ENCODE data around the gene PDE7B.

Gene PDE7B

DNA sequence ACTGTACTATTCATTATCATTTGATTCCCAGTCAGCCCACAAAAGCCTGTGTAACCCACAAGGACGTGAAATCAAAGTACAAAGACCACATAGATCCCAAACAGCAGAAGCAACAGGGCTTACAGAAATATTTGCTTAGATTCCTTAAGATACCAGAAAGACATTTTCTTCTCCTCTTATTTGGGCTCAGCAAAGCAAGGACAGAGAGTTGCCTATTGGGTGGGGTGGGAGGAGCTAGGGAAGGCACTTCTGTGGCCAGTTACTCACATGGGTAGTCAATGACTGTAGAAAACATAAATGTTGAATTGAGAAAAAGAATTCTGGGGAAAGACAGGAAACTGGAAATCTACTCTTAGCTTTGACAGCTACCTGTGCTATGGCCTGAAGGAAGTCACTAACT lies 19.8 kb downstream of the PDE7B start:
- no peaks in the 10 kb centered on the region for H4K20me1 ChIP-seq (ENCODE audit: insufficient read depth, low read length)
- H3K9ac ChIP-seq (ENCODE audit: low read length), result no peak overlapping the region
- no peak overlapping the region for H3K4me3 ChIP-seq (ENCODE audit: low read depth, low read length, poor library complexity, severe bottlenecking)
- H3K9me2 ChIP-seq (ENCODE audit: low read depth, low read length), result no peaks in the 10 kb centered on the region
- no peak overlapping the region for H2AFZ ChIP-seq (ENCODE audit: low read length)
- H3K9me3 ChIP-seq (ENCODE audit: low read length), result no peaks in the 10 kb centered on the region
- no peaks in the 10 kb centered on the region for H3K4me1 ChIP-seq (ENCODE audit: insufficient read depth, low read length, severe bottlenecking)
- no peak overlapping the region for H3K27ac ChIP-seq (ENCODE audit: low read depth, low read length, poor library complexity, severe bottlenecking)
- no peaks in the 10 kb centered on the region for H3K36me3 ChIP-seq (ENCODE audit: insufficient read depth, low read length)
- no peak overlapping the region for H3K4me2 ChIP-seq (ENCODE audit: low read length)
- no peaks in the 10 kb centered on the region for H3K79me2 ChIP-seq (ENCODE audit: insufficient read depth, low read length)
- H3K27me3 ChIP-seq (ENCODE audit: insufficient read depth, low read length), result no peaks in the 10 kb centered on the region
- H3F3A ChIP-seq (ENCODE audit: insufficient read depth, low read length), result no peaks in the 10 kb centered on the region
- no peak for TF ChIP-seq EZH2 (IDR thresholded peaks at IDR 0.05; ENCODE audit: borderline replicate concordance, low read length)
- TF ChIP-seq, protein P1, sequence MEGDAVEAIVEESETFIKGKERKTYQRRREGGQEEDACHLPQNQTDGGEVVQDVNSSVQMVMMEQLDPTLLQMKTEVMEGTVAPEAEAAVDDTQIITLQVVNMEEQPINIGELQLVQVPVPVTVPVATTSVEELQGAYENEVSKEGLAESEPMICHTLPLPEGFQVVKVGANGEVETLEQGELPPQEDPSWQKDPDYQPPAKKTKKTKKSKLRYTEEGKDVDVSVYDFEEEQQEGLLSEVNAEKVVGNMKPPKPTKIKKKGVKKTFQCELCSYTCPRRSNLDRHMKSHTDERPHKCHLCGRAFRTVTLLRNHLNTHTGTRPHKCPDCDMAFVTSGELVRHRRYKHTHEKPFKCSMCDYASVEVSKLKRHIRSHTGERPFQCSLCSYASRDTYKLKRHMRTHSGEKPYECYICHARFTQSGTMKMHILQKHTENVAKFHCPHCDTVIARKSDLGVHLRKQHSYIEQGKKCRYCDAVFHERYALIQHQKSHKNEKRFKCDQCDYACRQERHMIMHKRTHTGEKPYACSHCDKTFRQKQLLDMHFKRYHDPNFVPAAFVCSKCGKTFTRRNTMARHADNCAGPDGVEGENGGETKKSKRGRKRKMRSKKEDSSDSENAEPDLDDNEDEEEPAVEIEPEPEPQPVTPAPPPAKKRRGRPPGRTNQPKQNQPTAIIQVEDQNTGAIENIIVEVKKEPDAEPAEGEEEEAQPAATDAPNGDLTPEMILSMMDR (IDR thresholded peaks at IDR 0.05; ENCODE audit: low read length), result no peak

DNA sequence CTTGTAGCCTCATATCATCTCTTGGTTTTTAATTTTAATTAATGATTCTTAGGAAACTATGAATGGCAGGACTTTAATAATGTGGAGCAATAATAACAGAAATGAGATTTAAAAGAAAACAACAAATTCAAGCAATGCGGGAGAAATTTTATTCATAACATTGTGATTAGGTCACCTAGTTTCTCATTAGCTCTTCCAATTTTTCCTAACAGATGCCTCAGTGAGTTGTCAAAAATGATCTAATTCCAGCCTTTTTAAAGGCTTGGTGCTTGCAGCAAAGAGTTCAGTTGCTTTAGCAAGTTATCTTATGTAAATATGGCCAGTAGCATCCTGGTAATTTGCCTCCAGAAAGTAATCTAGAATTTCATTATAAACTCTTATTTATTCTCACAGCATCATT lies 20.4 kb downstream of the PDE7B start:
- no peaks in the 10 kb centered on the region for H3K9me3 ChIP-seq (ENCODE audit: low read length)
- H2AFZ ChIP-seq (ENCODE audit: low read length), result no peak overlapping the region
- H4K20me1 ChIP-seq (ENCODE audit: insufficient read depth, low read length), result no peaks in the 10 kb centered on the region
- H3K9me2 ChIP-seq (ENCODE audit: low read depth, low read length), result no peaks in the 10 kb centered on the region
- TF ChIP-seq, protein P1 (IDR thresholded peaks at IDR 0.05; ENCODE audit: low read length), result no peak
- TF ChIP-seq EZH2 (IDR thresholded peaks at IDR 0.05; ENCODE audit: borderline replicate concordance, low read length), result no peak
- H3K9ac ChIP-seq (ENCODE audit: low read length), result no peak overlapping the region
- H3K4me1 ChIP-seq (ENCODE audit: insufficient read depth, low read length, severe bottlenecking), result no peaks in the 10 kb centered on the region
- no peaks in the 10 kb centered on the region for H3F3A ChIP-seq (ENCODE audit: insufficient read depth, low read length)
- no peaks in the 10 kb centered on the region for H3K27me3 ChIP-seq (ENCODE audit: insufficient read depth, low read length)
- H3K79me2 ChIP-seq (ENCODE audit: insufficient read depth, low read length), result no peaks in the 10 kb centered on the region
- no peak overlapping the region for H3K4me2 ChIP-seq (ENCODE audit: low read length)
- no peak overlapping the region for H3K27ac ChIP-seq (ENCODE audit: low read depth, low read length, poor library complexity, severe bottlenecking)
- no peak overlapping the region for H3K4me3 ChIP-seq (ENCODE audit: low read depth, low read length, poor library complexity, severe bottlenecking)
- H3K36me3 ChIP-seq (ENCODE audit: insufficient read depth, low read length), result no peaks in the 10 kb centered on the region

DNA sequence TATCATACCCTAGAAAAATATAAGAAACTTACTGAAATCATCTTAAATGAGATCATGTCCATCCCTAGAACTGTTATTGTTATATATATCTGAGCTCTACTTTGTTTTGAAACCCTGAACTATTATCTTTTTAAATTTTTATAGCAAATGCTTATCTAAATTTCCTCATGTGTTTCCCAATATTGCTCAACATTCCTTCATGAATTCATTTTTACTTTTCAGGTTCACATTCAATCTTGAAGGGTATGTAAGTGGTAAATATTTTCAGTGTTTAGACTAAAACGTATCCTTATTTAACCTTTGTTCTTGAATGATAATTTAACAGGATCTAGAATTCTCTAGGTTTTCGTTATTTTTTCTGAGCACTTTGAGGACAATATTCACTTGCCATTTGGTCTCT lies 23.9 kb downstream of the PDE7B start:
- H3K9me3 ChIP-seq (ENCODE audit: low read length), result no peaks in the 10 kb centered on the region
- TF ChIP-seq, protein P1 (IDR thresholded peaks at IDR 0.05; ENCODE audit: low read length), result no peak
- no peak for TF ChIP-seq EZH2 (IDR thresholded peaks at IDR 0.05; ENCODE audit: borderline replicate concordance, low read length)
- H3K9me2 ChIP-seq (ENCODE audit: low read depth, low read length), result no peaks in the 10 kb centered on the region
- H3K4me2 ChIP-seq (ENCODE audit: low read length), result no peak overlapping the region
- H3F3A ChIP-seq (ENCODE audit: insufficient read depth, low read length), result no peaks in the 10 kb centered on the region
- H3K4me1 ChIP-seq (ENCODE audit: insufficient read depth, low read length, severe bottlenecking), result no peaks in the 10 kb centered on the region
- H3K79me2 ChIP-seq (ENCODE audit: insufficient read depth, low read length), result no peaks in the 10 kb centered on the region
- H2AFZ ChIP-seq (ENCODE audit: low read length), result no peak overlapping the region
- no peak overlapping the region for H3K27ac ChIP-seq (ENCODE audit: low read depth, low read length, poor library complexity, severe bottlenecking)
- no peak overlapping the region for H3K4me3 ChIP-seq (ENCODE audit: low read depth, low read length, poor library complexity, severe bottlenecking)
- no peaks in the 10 kb centered on the region for H3K36me3 ChIP-seq (ENCODE audit: insufficient read depth, low read length)
- H3K9ac ChIP-seq (ENCODE audit: low read length), result no peak overlapping the region
- no peaks in the 10 kb centered on the region for H4K20me1 ChIP-seq (ENCODE audit: insufficient read depth, low read length)
- no peaks in the 10 kb centered on the region for H3K27me3 ChIP-seq (ENCODE audit: insufficient read depth, low read length)

All from OCI-LY1 (cell line).